ENCODE results near the gene GPC5.
"Not testable (repeated sequence)": the region's sequence is repeated elsewhere in the genome, so short reads cannot be mapped to it uniquely, and the experiment has no call there.

GPC5 gene

DNA sequence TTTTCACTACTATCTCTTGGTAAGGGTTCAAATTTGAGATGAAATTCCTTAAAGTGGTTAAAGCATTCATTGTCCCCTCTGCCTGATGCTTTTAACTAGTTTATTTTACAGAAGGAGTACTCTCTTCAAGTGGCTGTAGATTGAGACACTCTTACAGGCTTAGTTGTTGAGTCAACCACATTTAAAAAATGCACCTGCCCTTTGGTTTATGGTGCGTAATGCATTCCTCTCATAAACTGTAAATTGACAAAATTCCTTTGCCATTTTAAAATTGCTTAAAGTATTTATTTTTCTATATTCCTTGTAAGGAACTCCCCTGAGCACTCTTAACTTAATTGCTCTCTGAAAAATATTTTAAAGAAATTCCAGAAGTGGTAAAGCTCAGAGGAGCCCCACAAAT is 826 bp upstream of the GPC5 start:
- Histone ChIP-seq H3K9me3 (ENCODE audit: control insufficient read depth, insufficient read depth, low read length) (no peaks in the 10 kb centered on the region), H3K36me3 (ENCODE audit: insufficient read depth, low read length) (no peaks in the 10 kb centered on the region), H3K4me1 (ENCODE audit: insufficient read depth, low read length) (no peaks in the 10 kb centered on the region), H3K9ac (ENCODE audit: low read depth, low read length) (no peak overlapping the region)

DNA sequence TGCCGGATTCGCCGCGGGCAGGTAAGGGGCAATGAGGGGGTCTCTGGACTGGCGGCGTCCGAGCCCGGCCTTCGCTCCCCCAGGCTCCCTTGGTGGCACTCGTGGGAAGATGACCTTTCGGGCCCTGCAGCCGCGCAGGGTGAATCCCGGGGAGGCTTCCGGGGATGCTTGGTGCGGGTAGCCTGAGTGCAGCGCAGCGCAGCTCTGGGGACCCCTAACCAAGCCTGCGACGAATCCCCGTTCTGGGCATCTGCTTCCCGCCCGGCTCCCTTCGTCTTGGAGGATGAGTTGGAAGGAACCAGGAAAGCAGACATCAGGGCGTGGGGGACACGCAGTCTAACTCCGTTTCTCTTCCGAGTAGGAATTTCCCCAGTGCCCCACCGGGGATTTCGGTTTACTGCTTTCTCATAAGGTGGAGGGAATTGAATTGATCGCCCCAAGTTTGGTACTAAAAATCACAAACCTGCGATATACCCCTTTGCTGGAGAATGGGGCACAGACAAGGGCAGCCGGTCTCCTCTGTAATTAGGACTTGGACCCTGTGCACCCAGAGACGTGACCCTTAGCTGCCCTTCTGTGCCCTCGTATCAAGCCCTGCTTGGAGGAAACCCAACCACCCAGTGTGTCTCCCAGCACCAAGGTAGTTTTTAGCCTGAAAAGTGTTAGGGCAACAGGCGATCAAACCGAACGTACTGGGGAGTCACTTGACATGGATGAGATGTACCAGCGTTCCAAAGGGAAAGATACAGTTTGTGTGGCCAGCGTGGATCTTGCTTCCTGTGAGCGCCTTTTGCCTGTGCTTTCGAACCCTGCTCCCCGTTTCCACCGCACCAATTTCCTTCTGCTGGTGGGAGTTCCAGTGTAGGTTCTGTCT is 1.0 kb downstream of the GPC5 start:
- Histone ChIP-seq H3K36me3 (ENCODE audit: insufficient read depth, low read length) (no peaks in the 10 kb centered on the region), H3K4me1 (ENCODE audit: insufficient read depth, low read length) (no peaks in the 10 kb centered on the region), H3K9me3 (ENCODE audit: control insufficient read depth, insufficient read depth, low read length) (no peaks in the 10 kb centered on the region), H3K9ac (ENCODE audit: low read depth, low read length) (peak overlapping the region; percentile 70; the same call in 1 of the 2 replicates)

DNA sequence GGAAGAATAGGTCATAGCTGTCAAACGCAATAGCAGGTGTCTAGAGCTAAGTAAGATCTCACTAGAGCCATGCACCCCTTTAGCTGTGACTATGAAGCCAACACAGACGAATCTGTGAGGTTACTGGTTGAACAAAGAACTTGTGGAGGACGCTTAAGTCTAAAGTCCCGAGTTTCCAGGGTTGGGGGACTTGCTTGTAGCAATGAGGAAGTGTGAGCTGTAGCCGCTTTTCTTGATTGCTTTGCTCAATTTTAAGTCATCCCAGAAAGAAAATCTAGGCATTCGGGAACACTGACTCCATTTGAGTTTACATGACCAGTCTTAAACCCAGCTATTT is 1.6 kb downstream of the GPC5 start:
- Histone ChIP-seq H3K9ac (ENCODE audit: low read depth, low read length) (no peak overlapping the region), H3K36me3 (ENCODE audit: insufficient read depth, low read length) (no peaks in the 10 kb centered on the region), H3K9me3 (ENCODE audit: control insufficient read depth, insufficient read depth, low read length) (no peaks in the 10 kb centered on the region), H3K4me1 (ENCODE audit: insufficient read depth, low read length) (no peaks in the 10 kb centered on the region)

DNA sequence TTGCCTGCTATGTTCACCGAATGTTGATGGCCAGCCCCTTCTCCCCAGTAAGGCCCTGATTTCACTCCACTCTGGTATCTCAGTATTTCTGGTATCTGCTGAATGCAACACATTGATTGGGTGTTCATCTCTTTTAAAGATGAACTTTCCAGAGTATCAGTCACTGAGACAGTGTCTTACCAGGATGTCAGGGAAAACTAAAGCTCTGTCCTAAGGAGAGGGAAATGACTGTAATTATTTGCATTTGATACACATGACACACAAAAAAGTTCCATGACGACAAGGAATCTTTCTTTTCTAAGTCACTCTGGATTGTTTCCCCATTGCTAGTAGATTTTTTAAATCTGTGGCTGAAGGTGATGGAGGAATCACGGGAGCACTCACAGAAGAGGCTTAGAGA is 2.2 kb downstream of the GPC5 start:
- Histone ChIP-seq H3K4me1 (ENCODE audit: insufficient read depth, low read length) (no peaks in the 10 kb centered on the region), H3K36me3 (ENCODE audit: insufficient read depth, low read length) (no peaks in the 10 kb centered on the region), H3K9me3 (ENCODE audit: control insufficient read depth, insufficient read depth, low read length) (no peaks in the 10 kb centered on the region), H3K9ac (ENCODE audit: low read depth, low read length) (no peak overlapping the region)

- no peak overlapping the region for H3K9ac ChIP-seq (ENCODE audit: low read depth, low read length)
- peaks cover 5% of the 10 kb centered on the region; the same call in 1 of the 2 replicates for H3K9me3 ChIP-seq (ENCODE audit: control insufficient read depth, insufficient read depth, low read length)
These were observed 3.5 kb downstream of the GPC5 start for GRCh38 chr13:91401920-91402319.

GRCh38 chr13:91405240-91405639 is 6.8 kb downstream of the GPC5 start:
- no peaks in the 10 kb centered on the region for H3K4me1 ChIP-seq (ENCODE audit: insufficient read depth, low read length)
- no peaks in the 10 kb centered on the region for H3K36me3 ChIP-seq (ENCODE audit: insufficient read depth, low read length)
- H3K9ac ChIP-seq (ENCODE audit: low read depth, low read length) = no peak overlapping the region
- peaks cover 5% of the 10 kb centered on the region; the same call in 1 of the 2 replicates for H3K9me3 ChIP-seq (ENCODE audit: control insufficient read depth, insufficient read depth, low read length)

More at GRCh38 chr13:91401920-91402319, 3.5 kb downstream of the GPC5 start:
- Histone ChIP-seq H3K4me1 (ENCODE audit: insufficient read depth, low read length) (no peaks in the 10 kb centered on the region), H3K36me3 (ENCODE audit: insufficient read depth, low read length) (no peaks in the 10 kb centered on the region)

GRCh38 chr13:91406619-91407018 is 8.2 kb downstream of the GPC5 start:
- H3K4me1 ChIP-seq (ENCODE audit: insufficient read depth, low read length) = no peaks in the 10 kb centered on the region
- H3K9me3 ChIP-seq (ENCODE audit: control insufficient read depth, insufficient read depth, low read length) = peaks cover 5% of the 10 kb centered on the region; the same call in 1 of the 2 replicates
- H3K36me3 ChIP-seq (ENCODE audit: insufficient read depth, low read length) = no peaks in the 10 kb centered on the region
- H3K9ac ChIP-seq (ENCODE audit: low read depth, low read length) = no peak overlapping the region

DNA sequence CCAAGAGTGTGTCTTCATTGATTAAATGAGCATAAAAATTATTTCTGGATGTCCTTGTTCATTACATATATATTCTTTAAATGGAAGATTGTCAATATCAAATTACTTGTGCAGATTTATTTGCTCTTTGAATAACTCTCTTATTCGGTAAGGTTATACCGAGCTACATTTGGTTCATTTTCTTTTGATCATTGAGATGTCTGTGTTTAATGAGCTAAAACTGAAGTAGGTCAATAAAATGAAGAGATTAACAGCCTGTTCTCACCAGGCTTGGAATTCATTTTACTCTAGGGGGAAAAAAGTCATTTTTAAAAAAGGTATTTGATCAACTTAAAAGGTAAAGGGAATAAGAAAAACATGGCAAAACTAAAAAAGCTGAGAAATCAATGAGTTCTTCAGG is 10.6 kb downstream of the GPC5 start:
- no peaks in the 10 kb centered on the region for H3K36me3 ChIP-seq (ENCODE audit: insufficient read depth, low read length)
- H3K9ac ChIP-seq (ENCODE audit: low read depth, low read length) = no peak overlapping the region
- peaks cover 5% of the 10 kb centered on the region; the same call in 1 of the 2 replicates for H3K9me3 ChIP-seq (ENCODE audit: control insufficient read depth, insufficient read depth, low read length)
- no peaks in the 10 kb centered on the region for H3K4me1 ChIP-seq (ENCODE audit: insufficient read depth, low read length)

DNA sequence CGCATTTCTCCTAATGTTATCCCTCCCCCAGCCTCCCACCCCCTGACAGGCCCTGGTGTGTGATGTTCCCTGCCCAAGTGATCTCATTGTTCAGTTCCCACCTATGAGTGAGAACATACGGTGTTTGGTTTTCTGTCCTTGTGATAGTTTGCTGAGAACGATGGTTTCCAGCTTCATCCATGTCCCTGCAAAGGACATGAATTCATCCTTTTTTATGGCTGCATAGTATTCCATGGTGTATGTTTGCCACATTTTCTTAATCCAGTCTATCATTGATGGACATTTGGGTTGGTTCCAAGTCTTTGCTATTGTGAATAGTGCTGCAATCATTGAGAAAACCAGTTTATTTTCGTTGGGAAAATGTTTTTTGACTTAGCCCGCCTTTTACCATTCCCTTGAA is 18.2 kb downstream of the GPC5 start:
- H3K9me3 ChIP-seq (ENCODE audit: control insufficient read depth, insufficient read depth, low read length); H3K4me1 ChIP-seq (ENCODE audit: insufficient read depth, low read length); H3K9ac ChIP-seq (ENCODE audit: low read depth, low read length); H3K36me3 ChIP-seq (ENCODE audit: insufficient read depth, low read length): not testable (repeated sequence)

- Histone ChIP-seq H3K9me3 (ENCODE audit: control insufficient read depth, insufficient read depth, low read length) (no peaks in the 10 kb centered on the region), H3K36me3 (ENCODE audit: insufficient read depth, low read length) (no peaks in the 10 kb centered on the region), H3K9ac (ENCODE audit: low read depth, low read length) (no peak overlapping the region), H3K4me1 (ENCODE audit: insufficient read depth, low read length) (no peaks in the 10 kb centered on the region)
These were observed 19.4 kb downstream of the GPC5 start for GRCh38 chr13:91417660-91418325.

DNA sequence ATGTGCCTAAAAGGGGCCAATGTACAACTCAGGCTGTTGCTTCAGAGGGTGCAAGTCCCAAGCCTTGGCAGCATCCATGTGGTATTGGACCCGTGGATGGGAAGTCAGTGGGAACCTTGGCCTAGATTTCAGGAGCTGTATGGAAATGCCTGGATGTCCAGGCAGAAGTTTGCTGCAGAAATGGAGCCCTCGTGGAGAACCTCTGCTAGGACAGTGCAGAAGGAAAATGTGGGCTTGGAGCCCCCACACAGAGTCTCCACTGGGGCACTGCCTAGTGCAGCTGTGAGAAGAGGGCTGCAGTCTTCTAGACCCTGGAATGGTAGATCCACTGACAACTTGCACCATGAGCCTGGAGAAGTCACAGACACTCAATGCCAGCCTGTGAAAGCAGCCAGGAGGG is 28.5 kb downstream of the GPC5 start:
- Histone ChIP-seq H3K9me3 (ENCODE audit: control insufficient read depth, insufficient read depth, low read length) (peaks cover 3% of the 10 kb centered on the region), H3K36me3 (ENCODE audit: insufficient read depth, low read length) (no peaks in the 10 kb centered on the region), H3K4me1 (ENCODE audit: insufficient read depth, low read length) (no peaks in the 10 kb centered on the region), H3K9ac (ENCODE audit: low read depth, low read length) (no peak overlapping the region)

DNA sequence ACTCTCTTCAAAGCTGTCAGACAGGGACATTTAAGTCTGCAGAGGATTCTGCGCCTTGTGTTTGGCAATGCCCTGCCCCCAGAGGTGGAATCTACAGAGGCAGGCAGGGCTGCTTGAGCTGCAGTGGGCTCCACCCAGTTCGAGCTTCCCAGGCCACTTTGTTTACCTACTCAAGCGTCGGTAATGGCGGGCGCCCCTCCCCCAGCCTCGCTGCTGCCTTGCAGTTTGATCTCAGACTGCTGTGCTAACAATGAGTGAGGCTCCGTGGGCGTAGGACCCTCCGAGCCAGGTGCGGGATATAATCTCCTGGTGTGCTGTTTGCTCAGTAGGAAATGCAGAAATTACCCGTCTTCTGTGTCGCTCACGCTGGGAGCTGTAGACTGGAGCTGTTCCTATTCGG is 40.3 kb downstream of the GPC5 start:
- H3K36me3 ChIP-seq (ENCODE audit: insufficient read depth, low read length); H3K9ac ChIP-seq (ENCODE audit: low read depth, low read length); H3K9me3 ChIP-seq (ENCODE audit: control insufficient read depth, insufficient read depth, low read length); H3K4me1 ChIP-seq (ENCODE audit: insufficient read depth, low read length): not testable (repeated sequence)

- Histone ChIP-seq H3K9ac (ENCODE audit: low read depth, low read length) (no peak overlapping the region), H3K36me3 (ENCODE audit: insufficient read depth, low read length) (no peaks in the 10 kb centered on the region), H3K4me1 (ENCODE audit: insufficient read depth, low read length) (no peaks in the 10 kb centered on the region), H3K9me3 (ENCODE audit: control insufficient read depth, insufficient read depth, low read length) (no peaks in the 10 kb centered on the region)
These were observed 52.5 kb downstream of the GPC5 start for GRCh38 chr13:91450913-91451312.

GRCh38 chr13:91454666-91455065 is 56.2 kb downstream of the GPC5 start:
- Histone ChIP-seq H3K9me3 (ENCODE audit: control insufficient read depth, insufficient read depth, low read length) (no peaks in the 10 kb centered on the region), H3K4me1 (ENCODE audit: insufficient read depth, low read length) (no peaks in the 10 kb centered on the region), H3K36me3 (ENCODE audit: insufficient read depth, low read length) (no peaks in the 10 kb centered on the region)

DNA sequence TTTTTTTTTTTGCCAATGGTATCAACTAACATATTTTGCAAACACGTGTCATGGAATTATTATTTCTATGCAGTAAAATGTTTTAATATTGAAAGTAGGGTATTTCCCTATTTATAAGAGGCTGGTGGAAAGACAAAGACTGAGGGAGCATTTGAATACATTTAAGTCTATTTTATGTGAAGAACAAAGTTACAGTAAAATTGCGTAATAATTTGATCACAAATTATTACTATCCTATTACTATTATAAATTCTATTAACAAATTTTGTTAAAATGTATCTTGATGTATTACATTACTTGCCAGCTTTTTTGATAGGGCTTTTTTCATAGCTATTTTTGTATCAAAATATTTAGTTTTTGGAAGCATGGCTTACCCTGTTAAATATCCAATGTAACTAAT is 58.4 kb downstream of the GPC5 start:
- no peaks in the 10 kb centered on the region for H3K36me3 ChIP-seq (ENCODE audit: insufficient read depth, low read length)
- no peaks in the 10 kb centered on the region for H3K4me1 ChIP-seq (ENCODE audit: insufficient read depth, low read length)
- no peaks in the 10 kb centered on the region for H3K9me3 ChIP-seq (ENCODE audit: control insufficient read depth, insufficient read depth, low read length)
- no peak overlapping the region for H3K9ac ChIP-seq (ENCODE audit: low read depth, low read length)

More at GRCh38 chr13:91454666-91455065, 56.2 kb downstream of the GPC5 start:
- no peak overlapping the region for H3K9ac ChIP-seq (ENCODE audit: low read depth, low read length)
